NCI-H2171 treated with DMSO at 0.1 percent for 48 hours (cell line): ENCODE data around the gene THRB.

Source experiments
- DNase-seq: peaks from one replicate; lab custom pipeline; 2025; lab: John Stamatoyannopoulos, UW

THRB gene

DNA sequence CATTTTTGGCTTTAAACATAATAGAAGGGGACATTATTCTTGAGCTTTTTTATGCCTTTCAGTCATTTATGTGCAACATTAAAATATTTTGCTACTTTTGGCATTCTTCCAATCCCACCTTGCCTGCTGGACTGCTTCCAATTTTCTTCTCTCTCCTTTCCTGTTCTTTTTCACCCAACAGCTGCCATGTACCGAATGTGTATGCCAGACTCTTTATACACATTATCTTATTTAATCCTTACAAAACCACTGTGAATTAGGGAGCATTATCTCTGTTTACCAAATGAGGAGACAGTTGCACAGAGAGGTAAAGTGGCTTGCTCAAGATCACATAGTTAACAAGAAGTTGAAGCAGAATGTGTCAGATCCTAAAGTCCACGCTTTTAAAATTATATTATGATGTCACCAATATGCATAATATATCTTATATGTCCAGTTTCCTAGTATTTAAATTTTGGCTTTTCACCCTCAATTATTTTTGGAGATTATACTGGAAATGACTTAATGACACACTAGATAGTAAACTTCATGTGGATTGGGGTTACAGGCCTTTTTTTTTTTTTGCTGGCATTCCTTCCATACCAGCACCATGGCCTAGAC, 231.5 kb downstream of the THRB start:
- DNase-seq: peak; percentile 23

- no peak for DNase-seq
Observed at GRCh38 chr3:24261521-24261920, 233.1 kb downstream of the THRB start.

GRCh38 chr3:24259901-24260512, 234.6 kb downstream of the THRB start:
- no peak for DNase-seq

GRCh38 chr3:24258727-24259600, 235.7 kb downstream of the THRB start:
- no peak for DNase-seq

- DNase-seq: no peak
Observed at GRCh38 chr3:24258260-24258659, 236.4 kb downstream of the THRB start.

DNA sequence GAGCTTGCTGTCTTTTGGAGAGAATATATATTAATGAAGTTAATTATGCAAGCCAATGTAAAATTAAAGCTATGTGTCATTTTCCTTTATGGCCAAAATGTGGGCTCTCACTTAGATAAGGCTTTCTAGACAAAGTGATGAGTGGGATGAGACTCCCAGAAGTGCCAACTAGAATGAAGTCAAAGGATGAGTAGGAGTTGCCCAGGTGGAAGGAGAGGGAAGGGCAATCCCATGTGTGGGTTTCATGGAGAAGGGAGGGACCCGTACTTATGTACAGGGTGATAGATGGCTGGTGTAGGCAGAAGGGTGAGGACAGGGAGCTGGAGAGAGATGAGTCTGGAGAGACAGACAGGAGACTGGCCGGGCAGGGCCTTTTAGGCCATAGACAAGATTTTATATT, 239.2 kb downstream of the THRB start:
- no peak for DNase-seq

- no peak for DNase-seq
Observed at GRCh38 chr3:24254649-24255048, 240.0 kb downstream of the THRB start.

- DNase-seq: no peak
Observed at GRCh38 chr3:24253336-24253735, 241.3 kb downstream of the THRB start.

DNA sequence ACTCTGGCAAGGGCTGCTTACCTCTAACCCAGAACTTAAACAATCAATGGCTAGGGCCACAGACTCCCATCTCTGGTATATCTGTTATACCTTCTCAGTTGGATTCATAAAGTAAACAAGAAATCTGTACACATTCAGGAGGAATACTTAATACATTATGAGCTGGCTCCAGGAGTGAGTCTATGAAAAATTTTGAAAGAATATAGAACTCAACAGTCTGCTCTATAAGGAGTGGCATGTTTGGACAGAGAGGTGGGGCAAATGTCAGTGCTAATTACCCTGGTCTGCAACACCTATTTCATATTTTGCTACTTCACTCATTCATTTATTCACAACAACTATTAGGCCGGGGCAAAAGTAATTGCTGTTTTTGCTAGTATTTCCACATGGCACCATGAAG, 245.1 kb downstream of the THRB start:
- no peak for DNase-seq

GRCh38 chr3:24245056-24245455, 249.6 kb downstream of the THRB start:
- no peak for DNase-seq

GRCh38 chr3:24244491-24244890, 250.2 kb downstream of the THRB start:
- no peak for DNase-seq

GRCh38 chr3:24242012-24242698, 252.5 kb downstream of the THRB start:
- DNase-seq: peak; percentile 5

DNA sequence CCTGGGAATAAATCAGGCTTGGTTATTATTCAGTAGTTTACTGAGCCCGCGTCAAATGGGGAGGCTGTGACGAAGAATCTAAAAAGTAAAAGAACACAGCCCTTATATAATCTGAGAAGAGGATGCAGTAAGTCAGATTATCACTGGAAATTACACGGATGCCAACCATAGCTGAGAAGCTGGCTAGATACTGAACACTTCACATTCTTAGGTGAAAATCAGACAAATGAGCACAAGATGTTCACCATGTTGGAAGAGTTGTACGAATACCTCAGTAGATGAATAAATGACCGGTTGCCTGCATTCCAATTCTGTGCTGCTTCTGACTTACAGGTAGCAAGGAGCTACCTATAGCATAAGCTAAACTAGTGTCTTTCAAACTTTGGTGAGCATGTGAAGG, 254.3 kb downstream of the THRB start:
- no peak for DNase-seq

DNA sequence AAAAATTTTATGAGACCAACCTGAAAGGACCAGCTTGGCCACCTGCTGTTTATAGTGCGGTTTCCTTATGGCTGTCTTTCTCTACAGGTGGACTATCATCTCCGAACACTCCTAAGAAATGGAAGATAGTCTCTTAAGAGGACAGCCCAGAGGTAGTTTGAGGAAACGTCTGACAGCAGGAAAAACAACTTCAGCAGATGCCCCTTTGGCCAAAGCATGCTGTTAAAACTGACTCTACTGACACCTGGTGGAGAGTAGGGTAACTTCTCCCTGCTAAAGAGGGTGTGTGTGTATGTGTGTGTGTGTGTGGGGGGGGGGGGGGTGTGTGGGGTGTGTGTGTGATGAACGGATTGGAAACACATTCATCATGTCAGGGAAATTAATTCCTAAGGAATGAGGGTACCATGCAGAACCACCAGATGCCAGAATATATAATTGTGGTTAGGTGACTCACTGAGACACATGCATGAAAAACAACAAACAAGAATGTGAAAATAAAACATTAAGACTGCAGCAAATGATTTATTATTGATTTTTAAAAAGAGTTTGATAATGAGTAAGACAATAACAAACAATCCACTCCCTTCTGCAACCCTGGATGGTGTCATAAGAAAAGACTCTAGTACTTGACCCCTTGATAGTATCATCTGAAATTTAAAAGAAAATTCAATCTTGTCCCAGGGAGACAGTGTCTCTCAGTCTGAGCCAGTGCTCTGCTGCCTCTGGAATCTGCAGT, 256.5 kb downstream of the THRB start:
- DNase-seq: peak; percentile 33

DNA sequence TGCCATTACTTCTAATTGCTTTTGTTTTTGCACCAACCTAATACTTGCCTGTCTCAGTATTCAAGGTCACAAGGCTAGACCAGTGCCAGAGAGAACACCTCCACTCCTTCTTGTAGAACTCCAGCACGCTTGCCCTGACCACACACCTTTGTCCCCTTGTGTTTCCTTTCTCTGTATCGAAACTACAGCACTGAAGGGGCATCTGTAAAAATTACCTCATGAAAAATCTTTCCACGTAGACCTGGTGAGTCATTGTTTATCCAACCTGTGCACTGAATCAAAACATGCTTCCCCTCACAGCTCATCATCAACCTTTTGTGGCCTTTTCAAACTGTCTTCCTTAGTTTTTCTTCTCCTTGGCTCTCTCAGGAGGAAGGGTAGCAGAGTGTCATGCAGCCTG, 259.5 kb downstream of the THRB start:
- no peak for DNase-seq

GRCh38 chr3:24232784-24233183, 261.9 kb downstream of the THRB start:
- no peak for DNase-seq

GRCh38 chr3:24229468-24230221, 265.0 kb downstream of the THRB start:
- no peak for DNase-seq

DNA sequence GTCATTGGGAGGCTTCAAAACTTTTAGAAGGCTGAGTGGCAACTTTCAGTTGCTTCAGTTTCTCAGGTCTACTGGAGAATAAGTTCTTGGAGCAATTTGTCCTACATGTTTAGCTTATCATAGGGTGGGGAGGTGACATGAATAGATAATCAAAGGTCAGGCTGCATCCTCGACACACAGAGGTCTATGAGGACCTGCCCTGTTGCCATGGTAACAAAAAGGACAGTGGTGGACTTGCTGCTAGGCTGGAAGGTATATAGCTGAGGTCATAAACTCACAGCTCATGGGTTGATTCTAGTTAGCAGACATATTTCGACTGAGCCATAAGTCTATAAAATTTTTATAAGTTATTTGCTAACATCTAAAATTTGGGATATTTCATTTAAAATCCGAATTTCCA, 267.0 kb downstream of the THRB start:
- DNase-seq: no peak

- no peak for DNase-seq
Observed at GRCh38 chr3:24226397-24226796, 268.3 kb downstream of the THRB start.

DNA sequence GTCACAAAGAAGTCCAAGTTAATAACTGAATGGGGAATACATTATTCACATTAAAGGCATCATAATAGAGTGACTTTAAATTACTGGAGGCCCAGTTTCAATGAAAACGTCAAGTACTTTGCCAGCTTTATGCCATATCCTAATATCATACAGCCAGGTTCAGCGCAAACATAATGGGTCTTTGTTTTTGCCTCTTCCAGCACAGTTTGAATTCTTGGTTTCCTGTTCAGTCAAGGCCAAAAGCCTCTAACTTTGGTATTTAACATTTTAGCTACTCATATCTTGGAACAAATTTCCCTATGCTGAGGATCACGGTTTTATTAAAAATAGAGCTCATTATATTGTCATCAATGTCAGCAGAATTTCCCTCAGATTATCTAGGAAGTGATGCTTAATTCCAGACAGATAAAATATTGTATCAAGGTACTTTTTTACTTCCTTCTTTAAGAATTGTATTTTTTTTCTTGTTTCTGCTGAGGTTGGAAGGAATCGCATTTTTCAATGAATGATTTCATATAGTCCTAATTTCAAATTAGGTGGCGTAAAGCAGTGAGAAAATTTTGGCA, 269.2 kb downstream of the THRB start:
- no peak for DNase-seq
